Neural progenitor cell (in vitro differentiated cells): Measurements from ENCODE around the gene AFF1. TPM values are rescaled to one million over a fixed set of nuclear protein-coding genes. Genes with fewer than 3 reads are reported as not detected.

Experiments used
- DNase-seq: peaks from one replicate; pipeline ENCODE4 v3.0.0-alpha.2; 2016; ENCODE audit warnings: low spot score
- H2AFZ ChIP-seq: fragments of 200-600 bp; sonication (generic); replicated peaks from 2 replicates; pipeline ENCODE4 v1.6.1; 2016; ENCODE audit warnings: antibody characterized with exemption
- H3F3A ChIP-seq: fragments of 200-600 bp; sonication (generic); 2 replicates; pipeline ENCODE4 v1.6.1; 2016; ENCODE audit warnings: antibody characterized with exemption, low read depth
- H3K27ac ChIP-seq: fragments of 200-600 bp; sonication (generic); 2 replicates; pipeline ENCODE4 v1.5.1; 2016; ENCODE audit warnings: mild to moderate bottlenecking
- H3K27me3 ChIP-seq: fragments of 200-600 bp; sonication (generic); 2 replicates; pipeline ENCODE4 v1.6.1; 2016; ENCODE audit warnings: mild to moderate bottlenecking, moderate library complexity
- H3K36me3 ChIP-seq: fragments of 200-600 bp; sonication (generic); 2 replicates; pipeline ENCODE4 v1.5.1; 2016
- H3K4me1 ChIP-seq: fragments of 200-600 bp; sonication (generic); 2 replicates; pipeline ENCODE4 v1.6.1; 2016; ENCODE audit warnings: mixed run types
- H3K4me2 ChIP-seq: fragments of 200-600 bp; sonication (generic); 2 replicates; pipeline ENCODE4 v1.6.1; 2016
- H3K4me3 ChIP-seq: fragments of 200-600 bp; sonication (generic); 2 replicates; pipeline ENCODE4 v1.5.1; 2016
- H3K79me2 ChIP-seq: fragments of 200-600 bp; sonication (generic); 2 replicates; pipeline ENCODE4 v1.6.1; 2016; ENCODE audit warnings: low read depth
- H3K9ac ChIP-seq: fragments of 200-600 bp; sonication (generic); 2 replicates; pipeline ENCODE4 v1.6.1; 2016
- H3K9me3 ChIP-seq: fragments of 200-600 bp; sonication (generic); 2 replicates; pipeline ENCODE4 v1.5.1; 2016; ENCODE audit warnings: low read depth
- H4K20me1 ChIP-seq: fragments of 200-600 bp; sonication (generic); 2 replicates; pipeline ENCODE4 v1.6.1; 2016; ENCODE audit warnings: low read depth
- H3K27ac Mint-ChIP-seq: 3 replicates; pipeline ENCODE4 v1.8.0; 2021; ENCODE audit warnings: mixed read lengths
- H3K27me3 Mint-ChIP-seq: 2 replicates; pipeline ENCODE4 v1.8.0; 2022; ENCODE audit warnings: low read depth, mild to moderate bottlenecking, inconsistent platforms, moderate library complexity, mixed read lengths; ENCODE audit not compliant: insufficient read depth
- H3K36me3 Mint-ChIP-seq: 3 replicates; pipeline ENCODE4 v1.8.0; 2021; ENCODE audit warnings: mixed read lengths
- H3K4me1 Mint-ChIP-seq: 3 replicates; pipeline ENCODE4 v1.8.0; 2021; ENCODE audit warnings: mixed read lengths
- H3K4me3 Mint-ChIP-seq: 3 replicates; pipeline ENCODE4 v1.8.0; 2021; ENCODE audit warnings: mild to moderate bottlenecking, moderate library complexity, mixed read lengths
- H3K9me3 Mint-ChIP-seq: 3 replicates; pipeline ENCODE4 v1.8.0; 2020; ENCODE audit warnings: mixed read lengths
- CTCF ChIP-seq: fragments of 200-600 bp; sonication (generic); IDR thresholded peaks from 2 replicates; pipeline ENCODE4 v1.5.1; 2017; ENCODE audit warnings: antibody characterized with exemption, mild to moderate bottlenecking
- EZH2 ChIP-seq: fragments of 200-600 bp; sonication (generic); IDR thresholded peaks from 2 replicates; pipeline ENCODE4 v1.6.1; 2017; ENCODE audit warnings: antibody characterized with exemption, mild to moderate bottlenecking, moderate library complexity
- EZH2phosphoT487 ChIP-seq: fragments of 200-600 bp; sonication (generic); IDR thresholded peaks from 2 replicates; pipeline ENCODE4 v1.6.1; 2017; ENCODE audit warnings: antibody characterized with exemption
- total RNA-seq: library from RNA; depleted of rRNA; stranded (reverse); fragments of >200 nt; gene quantifications from 2 replicates; pipeline ENCODE4 v1.2.3, GENCODE V29; 2015; ENCODE audit warnings: low replicate concordance

AFF1 gene
- total RNA-seq, 1 donor from 2014 or later = 29.0 TPM

GRCh38 chr4:86892636-86892960, 42.2 kb upstream of the AFF1 start:
- Histone ChIP-seq H3K4me2 (peak overlapping the region; percentile 75), H2AFZ (peak overlapping the region; percentile 91), H3K9ac (no peak overlapping the region), H3K79me2 (no peaks in the 10 kb centered on the region), H3K27me3 (no peaks in the 10 kb centered on the region), H3K36me3 (no peaks in the 10 kb centered on the region), H3F3A (peaks cover 29% of the 10 kb centered on the region), H3K9me3 (no peaks in the 10 kb centered on the region), H4K20me1 (no peaks in the 10 kb centered on the region), H3K27ac (peak overlapping the region; percentile 57), H3K4me1 (peaks cover 18% of the 10 kb centered on the region), H3K4me3 (peak overlapping the region; percentile 54)
- TF ChIP-seq CTCF (no peak), EZH2phosphoT487 (no peak), EZH2 (no peak)
- peaks cover 18% of the 10 kb centered on the region for H3K4me1 Mint-ChIP-seq
- peaks cover 5% of the 10 kb centered on the region for H3K27me3 Mint-ChIP-seq
- H3K27ac Mint-ChIP-seq = peak overlapping the region; percentile 82
- no peaks in the 10 kb centered on the region for H3K9me3 Mint-ChIP-seq
- peak overlapping the region; percentile 88 for H3K4me3 Mint-ChIP-seq
- peaks cover 3% of the 10 kb centered on the region for H3K36me3 Mint-ChIP-seq
- no peak for DNase-seq

DNA sequence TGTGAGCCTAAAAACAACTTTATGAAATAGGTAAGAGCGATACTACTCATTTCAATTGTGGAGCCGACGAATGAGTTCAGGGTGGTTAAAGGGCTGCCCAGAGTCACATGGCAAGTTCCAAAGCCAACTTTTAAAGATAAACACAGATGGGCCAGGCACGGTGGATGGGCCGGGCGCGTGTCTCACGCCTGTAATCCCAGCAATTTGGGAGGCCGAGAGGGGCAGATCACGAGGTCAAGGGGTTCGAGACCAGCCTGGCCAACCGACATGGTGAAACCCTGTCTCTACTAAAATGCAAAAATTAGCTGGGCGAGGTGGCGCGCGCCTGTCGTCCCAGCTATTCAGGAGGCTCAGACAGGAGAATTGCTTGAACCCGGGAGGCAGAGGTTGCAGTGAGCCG, 41.7 kb upstream of the AFF1 start:
- DNase-seq = no peak
- H3K4me2 ChIP-seq = peak overlapping the region; percentile 75
- no peak overlapping the region for H3K9ac ChIP-seq
- H3K79me2 ChIP-seq = no peaks in the 10 kb centered on the region
- H3K4me1 Mint-ChIP-seq = peaks cover 18% of the 10 kb centered on the region
- H4K20me1 ChIP-seq = no peaks in the 10 kb centered on the region
- peak overlapping the region; percentile 91 for H2AFZ ChIP-seq
- no peak for TF ChIP-seq EZH2phosphoT487
- no peak for TF ChIP-seq EZH2
- no peak for TF ChIP-seq CTCF
- H3K9me3 ChIP-seq = no peaks in the 10 kb centered on the region
- peak overlapping the region; percentile 88 for H3K4me3 Mint-ChIP-seq
- peaks cover 2% of the 10 kb centered on the region for H3K36me3 Mint-ChIP-seq
- no peaks in the 10 kb centered on the region for H3K9me3 Mint-ChIP-seq
- H3K4me1 ChIP-seq = peaks cover 18% of the 10 kb centered on the region
- peaks cover 5% of the 10 kb centered on the region for H3K27me3 Mint-ChIP-seq
- no peak overlapping the region for H3K27ac ChIP-seq
- no peaks in the 10 kb centered on the region for H3K36me3 ChIP-seq
- H3F3A ChIP-seq = peaks cover 29% of the 10 kb centered on the region
- H3K27ac Mint-ChIP-seq = peak overlapping the region; percentile 13
- peak overlapping the region; percentile 54 for H3K4me3 ChIP-seq
- H3K27me3 ChIP-seq = no peaks in the 10 kb centered on the region

DNA sequence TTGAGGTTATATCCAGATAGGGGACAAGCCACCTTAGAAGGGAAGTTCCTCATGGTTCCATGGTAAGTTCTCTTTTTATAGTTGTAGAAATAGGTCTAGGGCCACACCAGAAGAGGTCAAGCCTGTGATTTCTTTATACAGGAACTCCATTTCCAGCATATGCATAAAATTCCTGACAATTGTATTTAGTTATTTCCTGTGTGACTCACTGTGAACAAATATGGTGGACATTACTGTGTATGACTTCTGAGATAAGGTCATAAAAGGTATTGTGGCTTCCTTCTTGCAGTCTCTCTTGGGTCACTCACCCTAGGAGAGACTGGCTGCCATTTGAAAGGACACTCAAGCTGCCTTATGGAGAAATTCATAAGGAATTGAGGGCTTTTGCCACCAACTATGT, 40.4 kb upstream of the AFF1 start:
- no peaks in the 10 kb centered on the region for H3K27me3 ChIP-seq
- H3F3A ChIP-seq = peaks cover 29% of the 10 kb centered on the region
- no peak for DNase-seq
- Mint-ChIP-seq H3K4me3 (no peak overlapping the region), H3K4me1 (peaks cover 18% of the 10 kb centered on the region), H3K27ac (no peak overlapping the region), H3K9me3 (no peaks in the 10 kb centered on the region), H3K27me3 (peaks cover 5% of the 10 kb centered on the region), H3K36me3 (no peaks in the 10 kb centered on the region)
- H3K9me3 ChIP-seq = no peaks in the 10 kb centered on the region
- H3K79me2 ChIP-seq = no peaks in the 10 kb centered on the region
- no peak overlapping the region for H3K9ac ChIP-seq
- H3K4me1 ChIP-seq = peaks cover 18% of the 10 kb centered on the region
- TF ChIP-seq CTCF (no peak), EZH2phosphoT487 (no peak), EZH2 (no peak)
- H3K27ac ChIP-seq = no peak overlapping the region
- no peak overlapping the region for H2AFZ ChIP-seq
- no peaks in the 10 kb centered on the region for H4K20me1 ChIP-seq
- no peak overlapping the region for H3K4me3 ChIP-seq
- H3K4me2 ChIP-seq = no peak overlapping the region
- no peaks in the 10 kb centered on the region for H3K36me3 ChIP-seq
